ENCODE measurements around the gene CTPS1. TPM values are rescaled to one million over a fixed set of nuclear protein-coding genes. Genes with fewer than 3 reads are reported as not detected.
A peak's percentile ranks its signal among the peaks of the same experiment; 100 is the strongest.

The CTPS1 gene
- total and polyA plus RNA-seq, 2 of the 13 experiments (the other 11 are each of a cell fraction or from before 2014, with no cell fraction given): 9.6 to 42.8 TPM

DNA sequence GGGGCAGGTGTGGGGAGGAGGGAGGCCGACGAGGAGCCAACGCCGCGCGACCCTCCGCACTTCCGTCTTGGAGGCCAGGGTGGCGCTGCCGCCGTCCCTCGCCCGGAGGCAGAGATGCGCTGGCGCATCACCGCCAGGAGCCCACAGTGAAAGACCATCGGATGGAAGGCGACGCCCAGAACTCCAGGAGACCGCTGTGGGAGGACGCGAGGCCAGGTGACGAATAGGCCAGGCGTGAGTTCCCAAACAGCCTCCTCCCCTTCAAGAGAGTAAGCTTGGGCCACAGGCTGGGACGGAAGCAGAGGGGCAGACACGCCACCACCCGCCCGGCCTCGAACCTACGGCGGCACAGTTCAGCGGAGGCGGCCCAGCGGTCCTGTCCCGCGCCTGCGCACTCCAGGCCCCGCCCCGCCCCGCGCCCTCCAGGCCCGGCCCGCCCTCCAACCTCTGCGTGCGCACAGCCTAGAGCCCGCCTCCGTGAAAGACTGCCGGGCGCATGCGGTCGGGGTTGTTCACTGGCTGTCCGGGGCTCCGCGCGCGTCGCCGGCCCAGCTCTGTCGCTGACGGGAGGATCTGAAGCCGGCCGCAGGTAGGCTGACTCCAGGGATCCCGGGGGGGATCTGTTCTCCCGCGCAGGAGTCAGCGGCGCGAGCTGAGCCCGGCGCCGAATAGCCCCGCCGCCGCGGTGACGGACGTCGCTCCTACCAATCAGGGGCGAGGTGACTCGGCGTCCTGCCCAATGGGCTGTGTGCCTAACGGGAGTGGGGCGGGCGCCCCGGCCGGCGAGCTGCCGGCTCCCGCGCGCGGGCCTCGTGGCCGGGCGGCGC, at the start of gene CTPS1 (continued):
- TF ChIP-seq ZEB1 (IDR thresholded peaks at IDR 0.05; ENCODE audit: insufficient replicate concordance, low read depth) (no peak), ZNF468 (CRISPR knock-in tag; IDR thresholded peaks at IDR 0.05) (0 out of 2 replicates have a peak, but pooled peaks have one; percentile 32), NFYB (CRISPR knock-in tag; IDR thresholded peaks at IDR 0.05) (peak; percentile 92), ZC3H13 (CRISPR knock-in tag; IDR thresholded peaks at IDR 0.05) (0 out of 2 replicates have a peak, but pooled peaks have one; percentile 61), SNAPC2 (CRISPR knock-in tag; IDR thresholded peaks at IDR 0.05) (peak; percentile 48; the same call in 1 of the 2 replicates), ZNF510 (CRISPR knock-in tag; IDR thresholded peaks at IDR 0.05; ENCODE audit: low read depth) (no peak), TCF12 (IDR thresholded peaks at IDR 0.05) (no peak), TCF12 (CRISPR knock-in tag; IDR thresholded peaks at IDR 0.05) (peak; percentile 65; the same call in 1 of the 2 replicates), NRL (CRISPR knock-in tag; IDR thresholded peaks at IDR 0.05; ENCODE audit: borderline replicate concordance) (0 out of 2 replicates have a peak, but pooled peaks have one; percentile 15), MYC (CRISPR knock-in tag; IDR thresholded peaks at IDR 0.05; ENCODE audit: borderline replicate concordance) (peak; percentile 88), ARHGAP35 (CRISPR knock-in tag; IDR thresholded peaks at IDR 0.05; ENCODE audit: borderline replicate concordance) (no peak), ZNF607 (CRISPR knock-in tag; IDR thresholded peaks at IDR 0.05; ENCODE audit: borderline replicate concordance) (peak; percentile 56; the same call in 1 of the 2 replicates), HMG20A (CRISPR knock-in tag; IDR thresholded peaks at IDR 0.05; ENCODE audit: borderline replicate concordance) (no peak), ZKSCAN1 (IDR thresholded peaks at IDR 0.05; ENCODE audit: low read length) (peak; percentile 8; the same call in 1 of the 2 replicates), ASH2L (IDR thresholded peaks at IDR 0.05; ENCODE audit: insufficient read length, low read depth, low read length) (peak; percentile 85), ADNP (CRISPR knock-in tag; IDR thresholded peaks at IDR 0.05) (peak; percentile 91), ZNF562 (CRISPR knock-in tag; IDR thresholded peaks at IDR 0.05; ENCODE audit: borderline replicate concordance) (peak; percentile 69; the same call in 1 of the 2 replicates), SNAI1 (CRISPR knock-in tag; IDR thresholded peaks at IDR 0.05; ENCODE audit: borderline replicate concordance) (no peak), KLF15 (CRISPR knock-in tag; IDR thresholded peaks at IDR 0.05; ENCODE audit: borderline replicate concordance) (no peak), FOXO1 (CRISPR knock-in tag; IDR thresholded peaks at IDR 0.05) (peak; percentile 52; the same call in 1 of the 2 replicates)
- TF ChIP-seq, protein P1, sequence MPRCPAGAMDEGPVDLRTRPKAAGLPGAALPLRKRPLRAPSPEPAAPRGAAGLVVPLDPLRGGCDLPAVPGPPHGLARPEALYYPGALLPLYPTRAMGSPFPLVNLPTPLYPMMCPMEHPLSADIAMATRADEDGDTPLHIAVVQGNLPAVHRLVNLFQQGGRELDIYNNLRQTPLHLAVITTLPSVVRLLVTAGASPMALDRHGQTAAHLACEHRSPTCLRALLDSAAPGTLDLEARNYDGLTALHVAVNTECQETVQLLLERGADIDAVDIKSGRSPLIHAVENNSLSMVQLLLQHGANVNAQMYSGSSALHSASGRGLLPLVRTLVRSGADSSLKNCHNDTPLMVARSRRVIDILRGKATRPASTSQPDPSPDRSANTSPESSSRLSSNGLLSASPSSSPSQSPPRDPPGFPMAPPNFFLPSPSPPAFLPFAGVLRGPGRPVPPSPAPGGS (CRISPR knock-in tag; IDR thresholded peaks at IDR 0.05): peak; percentile 7; the same call in 1 of the 2 replicates
- TF ChIP-seq, protein P2, sequence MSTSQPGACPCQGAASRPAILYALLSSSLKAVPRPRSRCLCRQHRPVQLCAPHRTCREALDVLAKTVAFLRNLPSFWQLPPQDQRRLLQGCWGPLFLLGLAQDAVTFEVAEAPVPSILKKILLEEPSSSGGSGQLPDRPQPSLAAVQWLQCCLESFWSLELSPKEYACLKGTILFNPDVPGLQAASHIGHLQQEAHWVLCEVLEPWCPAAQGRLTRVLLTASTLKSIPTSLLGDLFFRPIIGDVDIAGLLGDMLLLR (CRISPR knock-in tag; IDR thresholded peaks at IDR 0.05): no peak
- TF ChIP-seq, protein P3, sequence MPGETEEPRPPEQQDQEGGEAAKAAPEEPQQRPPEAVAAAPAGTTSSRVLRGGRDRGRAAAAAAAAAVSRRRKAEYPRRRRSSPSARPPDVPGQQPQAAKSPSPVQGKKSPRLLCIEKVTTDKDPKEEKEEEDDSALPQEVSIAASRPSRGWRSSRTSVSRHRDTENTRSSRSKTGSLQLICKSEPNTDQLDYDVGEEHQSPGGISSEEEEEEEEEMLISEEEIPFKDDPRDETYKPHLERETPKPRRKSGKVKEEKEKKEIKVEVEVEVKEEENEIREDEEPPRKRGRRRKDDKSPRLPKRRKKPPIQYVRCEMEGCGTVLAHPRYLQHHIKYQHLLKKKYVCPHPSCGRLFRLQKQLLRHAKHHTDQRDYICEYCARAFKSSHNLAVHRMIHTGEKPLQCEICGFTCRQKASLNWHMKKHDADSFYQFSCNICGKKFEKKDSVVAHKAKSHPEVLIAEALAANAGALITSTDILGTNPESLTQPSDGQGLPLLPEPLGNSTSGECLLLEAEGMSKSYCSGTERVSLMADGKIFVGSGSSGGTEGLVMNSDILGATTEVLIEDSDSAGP (CRISPR knock-in tag; IDR thresholded peaks at IDR 0.05; ENCODE audit: borderline replicate concordance): peak; percentile 55
- TF ChIP-seq, protein P4, sequence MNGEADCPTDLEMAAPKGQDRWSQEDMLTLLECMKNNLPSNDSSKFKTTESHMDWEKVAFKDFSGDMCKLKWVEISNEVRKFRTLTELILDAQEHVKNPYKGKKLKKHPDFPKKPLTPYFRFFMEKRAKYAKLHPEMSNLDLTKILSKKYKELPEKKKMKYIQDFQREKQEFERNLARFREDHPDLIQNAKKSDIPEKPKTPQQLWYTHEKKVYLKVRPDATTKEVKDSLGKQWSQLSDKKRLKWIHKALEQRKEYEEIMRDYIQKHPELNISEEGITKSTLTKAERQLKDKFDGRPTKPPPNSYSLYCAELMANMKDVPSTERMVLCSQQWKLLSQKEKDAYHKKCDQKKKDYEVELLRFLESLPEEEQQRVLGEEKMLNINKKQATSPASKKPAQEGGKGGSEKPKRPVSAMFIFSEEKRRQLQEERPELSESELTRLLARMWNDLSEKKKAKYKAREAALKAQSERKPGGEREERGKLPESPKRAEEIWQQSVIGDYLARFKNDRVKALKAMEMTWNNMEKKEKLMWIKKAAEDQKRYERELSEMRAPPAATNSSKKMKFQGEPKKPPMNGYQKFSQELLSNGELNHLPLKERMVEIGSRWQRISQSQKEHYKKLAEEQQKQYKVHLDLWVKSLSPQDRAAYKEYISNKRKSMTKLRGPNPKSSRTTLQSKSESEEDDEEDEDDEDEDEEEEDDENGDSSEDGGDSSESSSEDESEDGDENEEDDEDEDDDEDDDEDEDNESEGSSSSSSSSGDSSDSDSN (CRISPR knock-in tag; IDR thresholded peaks at IDR 0.05): peak; percentile 85
